ENCODE data around the gene SPACA5.
"Not testable (repeated sequence)": the region's sequence is repeated elsewhere in the genome, so short reads cannot be mapped to it uniquely, and the experiment has no call there.

Gene SPACA5

DNA sequence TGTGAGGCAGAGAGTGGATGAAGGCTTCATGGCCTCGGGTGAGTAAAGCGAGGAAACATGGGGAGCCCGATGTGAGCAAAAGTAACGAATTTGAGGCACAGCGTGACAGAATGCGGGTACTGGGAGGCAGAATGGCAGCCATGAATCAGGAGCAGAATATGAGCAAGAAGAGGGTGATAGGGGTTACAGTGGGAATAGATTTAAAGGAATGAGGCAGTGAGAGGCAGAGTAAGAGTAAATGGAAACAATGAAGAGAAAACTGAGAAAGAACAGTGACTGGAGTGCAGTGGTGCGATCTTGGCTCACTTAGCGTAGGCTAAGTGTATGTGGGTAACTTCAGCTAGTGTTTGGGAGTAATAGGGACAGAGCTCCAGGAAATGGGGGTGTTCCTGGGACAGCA lies at the start of gene SPACA5:
SPACA5 (plus strand) TSS at position 301 of the 400 bp plus-strand sequence. CDS start 815 bp downstream, outside the sequence.
- not testable (repeated sequence) for DNase-seq (ENCODE audit: low read depth, low spot score)

DNA sequence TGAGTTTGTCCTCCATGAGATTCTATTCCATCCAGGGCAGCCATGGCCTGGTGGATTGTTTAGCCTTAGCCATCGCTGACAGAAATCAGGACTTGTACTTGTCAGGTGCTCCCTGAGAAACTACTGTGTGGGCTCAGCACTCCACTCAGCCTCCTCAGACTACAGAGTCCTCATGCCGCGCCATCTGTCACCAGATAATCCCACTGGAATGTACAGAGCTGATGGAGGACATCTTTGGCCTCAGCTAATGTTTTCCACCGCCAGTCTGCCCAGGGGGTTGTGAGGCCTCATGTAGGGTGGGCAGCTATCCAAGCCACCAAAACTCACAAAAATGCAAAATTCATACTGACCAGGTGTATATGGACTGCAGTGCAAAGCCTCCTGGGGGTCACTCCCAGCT lies 48.6 kb upstream of the SPACA5 start:
- not testable (repeated sequence) for DNase-seq (ENCODE audit: low read depth, low spot score)

DNA sequence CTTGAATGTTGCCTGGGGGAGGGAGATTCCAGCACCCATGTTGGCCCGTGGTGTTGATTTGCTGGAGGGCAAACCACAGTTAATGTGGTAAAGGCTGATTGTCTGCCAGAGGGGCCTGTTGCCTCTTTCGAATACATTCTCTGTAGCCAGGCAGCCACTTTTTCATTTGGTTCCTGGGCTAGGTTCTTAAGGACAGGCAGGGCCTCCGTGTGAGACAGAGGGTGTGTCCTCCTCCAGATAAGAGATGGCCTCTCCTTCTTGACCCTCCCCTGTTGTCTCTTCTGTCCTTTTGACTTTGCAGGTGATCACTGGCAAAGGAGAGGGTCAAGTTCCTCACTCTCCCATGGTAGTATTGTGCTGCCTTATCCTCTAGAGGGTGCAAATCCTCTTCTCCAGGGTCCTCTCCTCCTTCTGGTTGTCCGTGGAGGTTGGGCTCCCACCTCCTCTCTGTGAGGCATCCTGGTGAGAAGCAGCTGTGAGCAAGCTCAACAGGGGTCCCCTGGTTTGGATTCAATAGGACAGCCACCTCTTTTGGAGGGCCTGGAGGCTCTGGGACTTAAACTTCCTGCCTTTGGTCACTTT lies 47.9 kb upstream of the SPACA5 start:
- peak; percentile 12 for DNase-seq (ENCODE audit: low read depth, low spot score)

DNA sequence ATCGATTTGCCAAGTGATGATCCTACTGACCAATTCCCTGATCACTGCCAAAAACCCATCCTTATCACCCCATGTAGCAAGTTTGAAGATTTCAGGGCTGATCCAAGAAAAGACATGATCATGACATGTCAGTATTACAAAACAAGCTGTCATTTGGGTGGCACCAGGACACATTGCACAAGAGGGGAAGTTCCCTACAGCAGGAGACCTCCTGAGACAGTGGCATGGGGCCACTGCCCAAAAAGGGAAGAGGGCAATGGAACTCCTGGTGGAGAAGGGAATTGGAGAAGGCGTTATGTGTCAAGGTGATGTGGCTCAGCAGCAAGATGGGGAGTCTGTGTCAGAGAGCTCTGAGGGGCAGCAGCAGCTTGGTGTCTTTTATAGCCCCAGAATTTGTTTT lies 46.4 kb upstream of the SPACA5 start:
- no peak for DNase-seq (ENCODE audit: low read depth, low spot score)

DNA sequence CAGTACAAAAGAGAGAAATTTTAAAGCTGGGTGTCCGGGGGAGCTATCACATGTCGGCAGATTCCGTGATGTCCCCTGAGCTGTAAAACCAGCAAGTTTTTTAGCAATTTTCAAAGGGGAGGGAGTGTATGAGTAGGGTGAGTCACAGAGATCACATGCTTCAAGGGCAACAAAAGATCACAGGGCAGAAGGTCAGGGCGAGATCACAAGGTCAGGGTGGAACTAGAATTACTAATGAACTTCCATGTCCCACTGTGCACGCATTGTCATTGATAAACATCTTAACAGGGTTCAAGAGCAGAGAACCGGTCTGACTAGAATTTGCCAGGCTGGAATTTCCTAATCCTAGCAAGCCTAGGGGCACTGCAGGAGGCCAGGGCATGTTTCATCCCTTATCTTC lies 45.0 kb upstream of the SPACA5 start:
- peak; percentile 47 for DNase-seq (ENCODE audit: low read depth, low spot score)

DNA sequence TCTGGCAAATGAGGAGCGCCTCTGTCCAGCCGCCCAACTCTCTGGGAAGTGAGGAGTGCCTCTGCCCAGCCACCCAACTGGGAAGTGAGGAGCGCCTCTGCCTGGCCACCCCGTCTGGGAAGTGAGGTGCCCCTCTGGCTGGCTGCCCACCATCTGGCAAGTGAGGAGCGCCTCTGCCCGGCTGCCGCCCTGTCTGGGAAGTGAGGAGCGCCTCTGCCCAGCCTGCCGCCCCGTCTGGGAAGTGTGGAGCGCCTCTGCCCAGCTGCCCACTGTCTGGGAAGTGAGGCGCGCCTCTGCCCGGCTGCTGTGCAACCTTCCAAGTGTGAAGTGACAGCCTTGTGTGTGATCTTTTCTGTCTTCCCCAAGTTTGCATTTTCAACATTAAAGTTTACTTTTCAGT lies 41.3 kb upstream of the SPACA5 start:
- not testable (repeated sequence) for DNase-seq (ENCODE audit: low read depth, low spot score)

DNA sequence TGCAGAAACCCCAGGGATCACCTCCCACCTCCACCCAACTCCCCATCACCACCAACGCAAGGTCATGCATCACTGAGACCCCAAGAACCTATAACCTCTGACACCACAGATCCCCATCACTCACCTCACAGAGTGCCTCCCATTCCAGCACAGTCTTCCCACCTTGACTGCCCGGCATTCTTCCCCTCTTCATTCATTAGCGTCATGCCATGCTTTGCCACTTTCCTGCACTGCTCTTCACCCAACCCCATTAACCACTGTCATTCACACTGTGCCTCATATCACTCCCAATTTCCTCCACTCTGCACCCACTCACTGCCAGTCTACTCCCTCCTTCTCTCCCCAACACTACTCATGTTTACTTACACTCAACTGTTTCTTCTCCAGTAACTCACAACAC lies 33.6 kb upstream of the SPACA5 start:
- DNase-seq (ENCODE audit: low read depth, low spot score) = no peak

DNA sequence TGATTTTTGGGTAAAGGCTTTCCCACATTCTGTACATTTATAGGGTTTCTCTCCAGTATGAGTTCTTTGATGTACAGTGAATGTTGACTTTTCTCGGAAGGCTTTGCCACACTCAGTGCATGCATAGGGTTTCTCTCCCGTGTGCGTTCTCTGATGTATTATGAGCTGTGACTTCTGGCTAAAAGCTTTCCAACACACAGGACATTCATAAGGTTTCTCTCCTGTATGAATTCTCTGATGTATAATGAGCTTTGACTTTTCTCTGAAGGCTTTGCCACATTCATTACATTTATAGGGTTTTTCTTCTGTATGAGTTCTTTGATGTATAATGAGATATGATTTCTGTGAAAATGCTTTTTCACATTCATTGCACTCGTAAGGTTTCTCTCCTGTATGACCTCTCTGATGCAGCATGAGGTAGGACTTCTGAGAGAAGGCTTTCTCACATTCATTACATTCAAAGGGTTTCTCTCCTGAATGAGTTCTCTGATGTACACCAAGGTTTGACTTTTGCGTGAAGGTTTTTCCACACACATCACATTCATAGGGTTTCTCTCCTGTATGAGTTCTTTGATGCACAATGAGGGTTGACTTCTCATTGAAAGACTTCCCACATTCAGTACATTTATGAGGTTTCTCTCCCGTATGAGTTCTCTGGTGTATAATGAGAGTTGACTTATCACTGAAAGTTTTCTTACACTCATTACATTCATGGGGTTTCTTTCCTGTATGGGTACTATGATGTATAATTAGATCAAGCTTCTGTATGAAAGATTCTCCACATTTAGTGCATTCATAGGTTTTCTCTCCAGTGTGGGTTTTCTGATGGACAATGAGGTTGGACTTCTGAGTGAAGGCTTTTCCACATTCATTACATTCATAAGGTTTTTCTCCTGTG lies 30.3 kb upstream of the SPACA5 start:
- no peak for DNase-seq (ENCODE audit: low read depth, low spot score)

DNA sequence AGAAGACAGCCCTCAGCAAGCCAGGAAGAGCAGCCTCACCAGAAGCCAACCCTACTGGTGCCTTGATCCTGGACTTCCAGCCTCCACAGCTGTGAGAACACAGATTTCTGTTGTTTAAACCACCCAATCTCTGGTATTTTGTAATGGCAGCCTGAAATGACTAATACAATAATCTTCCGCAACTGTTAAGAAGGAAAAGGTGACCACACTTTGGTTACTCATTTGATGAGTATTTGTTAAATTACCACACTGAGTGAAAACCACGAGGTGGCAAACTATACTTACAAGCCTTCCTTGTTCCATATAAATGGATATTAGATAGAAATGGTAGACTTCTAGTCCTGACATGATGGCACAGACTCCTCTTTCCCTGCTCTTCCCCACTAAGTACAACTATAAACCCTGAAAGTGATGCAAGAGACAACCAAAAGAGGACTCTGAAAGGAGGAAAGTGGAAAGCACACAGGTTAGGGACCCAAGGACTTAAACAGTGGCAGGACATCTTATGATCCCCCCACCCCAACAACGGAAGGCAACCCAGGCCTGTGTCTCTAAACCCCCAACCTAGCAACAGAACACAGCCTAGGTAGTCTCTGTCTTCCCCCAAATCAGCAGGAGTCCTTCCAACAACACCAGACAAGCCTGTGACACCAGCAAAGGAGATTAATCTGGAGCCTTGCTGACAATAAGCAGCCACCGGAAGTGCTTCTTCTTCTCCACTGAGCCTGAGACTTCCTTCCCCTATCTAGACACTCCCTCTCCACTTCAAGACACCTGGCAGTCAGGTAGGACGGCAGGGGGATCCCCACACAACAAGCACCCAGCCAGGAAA lies 15.3 kb upstream of the SPACA5 start:
- DNase-seq (ENCODE audit: low read depth, low spot score) = no peak

DNA sequence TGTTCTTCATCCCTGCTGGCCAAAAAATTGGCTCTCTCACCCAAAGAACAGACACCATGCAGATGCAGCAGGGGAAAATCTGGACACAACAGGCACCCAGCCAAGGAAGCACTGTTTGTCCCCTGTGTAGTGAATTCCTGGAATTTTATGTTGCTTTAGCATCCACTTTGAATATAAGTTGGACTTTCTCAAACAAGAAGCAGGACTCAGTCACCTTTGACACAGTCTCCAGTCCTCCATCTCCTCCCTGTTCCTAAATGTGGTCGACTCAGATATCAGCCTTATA lies 14.8 kb upstream of the SPACA5 start:
- no peak for DNase-seq (ENCODE audit: low read depth, low spot score)

DNA sequence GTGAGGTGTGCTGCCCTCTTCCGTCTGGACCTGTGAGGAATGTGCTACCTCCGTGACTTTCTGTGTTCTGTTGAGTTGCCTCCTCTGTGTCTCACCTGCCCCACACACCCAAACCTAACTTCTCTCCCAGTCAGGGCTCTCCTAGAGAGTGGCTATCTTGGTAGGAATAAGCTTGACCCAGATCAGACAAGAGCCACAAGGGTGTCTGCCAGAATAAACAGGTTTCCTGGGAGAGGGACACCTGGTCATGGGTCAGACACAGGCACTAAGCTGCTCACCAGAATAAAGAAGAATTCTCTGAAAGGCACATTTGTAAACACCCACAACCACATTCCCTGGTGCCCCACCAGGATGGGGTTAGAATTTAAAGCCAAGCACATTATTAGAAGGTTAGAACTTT lies 14.1 kb upstream of the SPACA5 start:
- no peak for DNase-seq (ENCODE audit: low read depth, low spot score)

DNA sequence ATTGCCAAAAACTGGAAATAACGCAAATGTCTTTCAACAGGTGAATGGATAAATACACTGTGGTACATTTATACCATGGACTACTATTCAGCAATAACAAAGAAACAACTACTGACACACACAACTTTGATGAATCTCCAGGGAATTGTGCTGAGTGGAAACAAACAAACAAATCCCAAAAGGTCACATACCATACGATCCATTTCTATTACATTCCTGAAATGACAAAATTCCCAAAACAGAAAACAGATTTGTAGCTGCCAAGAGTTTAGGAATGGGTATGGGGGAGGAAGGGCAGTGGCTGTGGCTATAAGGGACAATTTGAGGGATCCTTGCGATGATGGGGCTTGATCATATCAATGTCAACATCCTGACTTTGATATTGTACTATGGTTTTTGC lies 5.5 kb upstream of the SPACA5 start:
- DNase-seq (ENCODE audit: low read depth, low spot score) = no peak

DNA sequence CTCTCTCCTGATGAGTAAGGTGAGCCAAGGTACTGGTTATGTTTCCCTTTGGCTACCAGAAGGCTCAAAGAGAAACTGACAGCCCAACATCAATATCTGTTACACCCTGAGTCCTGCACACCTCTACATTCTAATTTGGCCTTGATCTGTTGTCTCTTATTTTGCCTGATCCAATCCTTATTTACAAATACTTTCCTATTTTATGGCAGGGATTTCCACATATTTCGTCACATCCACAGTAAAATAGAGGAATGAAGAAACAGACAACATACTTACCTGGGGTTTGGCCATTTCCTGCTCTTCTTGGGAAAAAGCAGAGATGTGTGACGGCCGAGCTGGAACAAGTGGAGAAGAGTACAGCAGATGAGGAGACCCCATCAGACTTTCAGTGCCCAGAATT lies 4.5 kb upstream of the SPACA5 start:
- DNase-seq (ENCODE audit: low read depth, low spot score) = no peak

DNA sequence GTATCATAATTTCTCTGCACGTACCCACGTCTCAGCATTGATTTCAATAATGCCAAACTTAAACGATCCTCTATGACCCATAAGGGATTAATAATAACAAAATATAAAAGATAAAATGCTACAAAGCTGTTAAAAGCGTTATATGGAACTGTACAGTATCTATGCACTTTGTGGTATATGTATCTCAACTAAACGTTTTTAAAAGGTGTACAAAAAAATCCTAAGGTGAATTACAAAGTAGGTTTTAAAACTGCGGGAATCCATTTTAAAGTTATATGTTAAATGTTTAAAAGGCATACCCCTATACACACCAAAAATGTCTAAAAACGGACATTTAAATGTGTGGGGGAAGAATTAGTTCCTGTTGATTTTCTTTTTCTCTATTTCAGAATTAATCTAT lies 3.9 kb upstream of the SPACA5 start:
- no peak for DNase-seq (ENCODE audit: low read depth, low spot score)

DNA sequence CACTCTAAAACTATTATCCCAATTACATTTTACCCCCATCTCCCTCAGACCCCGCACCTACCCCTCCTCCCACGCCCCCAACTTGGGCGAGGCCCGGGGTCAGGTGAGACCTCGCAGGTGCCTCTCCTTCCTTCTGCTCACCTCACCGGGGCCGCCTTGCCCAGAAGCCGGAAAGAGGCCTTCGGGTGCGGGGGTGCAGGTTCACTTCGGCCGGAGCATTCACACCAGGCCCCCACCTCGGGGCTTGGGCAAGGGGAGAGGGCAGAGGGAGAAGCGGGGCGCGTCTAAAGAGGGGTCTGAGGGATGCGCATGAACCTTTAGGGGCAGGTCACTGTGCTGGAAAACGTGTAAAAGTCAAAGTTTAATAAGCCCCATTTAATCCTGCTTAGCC lies 3.4 kb upstream of the SPACA5 start:
- DNase-seq (ENCODE audit: low read depth, low spot score) = no peak

DNA sequence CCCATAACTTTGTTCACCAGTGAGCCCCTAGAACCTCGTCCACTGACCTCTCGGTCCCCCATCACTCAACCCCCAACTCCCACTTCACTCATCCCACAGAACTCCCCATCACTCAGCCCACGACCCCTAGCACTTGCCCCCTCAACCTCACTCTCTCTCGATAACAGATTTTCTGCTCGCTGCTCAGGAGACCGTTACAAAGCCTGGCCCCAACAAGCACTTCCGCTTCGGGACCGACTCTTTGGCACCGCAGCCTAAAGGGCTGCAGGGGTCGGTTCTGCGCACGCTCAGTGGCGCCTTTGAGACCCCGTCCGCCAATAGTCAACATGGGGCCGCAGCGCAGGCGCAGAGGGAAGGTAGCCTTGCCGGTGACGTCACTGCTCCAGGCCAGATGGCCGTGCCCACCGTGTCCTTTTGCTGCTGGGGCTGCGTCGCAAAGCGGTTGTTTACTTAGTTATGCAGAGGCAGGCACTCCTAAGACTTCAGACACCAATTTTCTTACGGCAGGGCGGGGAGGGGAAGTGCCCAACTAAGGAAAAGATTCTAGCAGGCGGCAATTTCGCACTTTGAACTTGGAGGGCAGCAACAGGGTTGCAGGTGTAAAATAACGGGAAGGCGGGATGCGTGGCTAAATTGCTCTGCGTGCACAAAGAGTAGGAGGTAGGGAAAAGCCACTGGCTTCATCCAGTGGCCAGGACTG lies 2.9 kb upstream of the SPACA5 start, which contains the start of gene ZNF182:
ZNF182 (minus strand) TSS at position 232 of the 700 bp plus-strand sequence. CDS start 1,380 bp downstream, outside the sequence.
- DNase-seq (ENCODE audit: low read depth, low spot score) = no peak

DNA sequence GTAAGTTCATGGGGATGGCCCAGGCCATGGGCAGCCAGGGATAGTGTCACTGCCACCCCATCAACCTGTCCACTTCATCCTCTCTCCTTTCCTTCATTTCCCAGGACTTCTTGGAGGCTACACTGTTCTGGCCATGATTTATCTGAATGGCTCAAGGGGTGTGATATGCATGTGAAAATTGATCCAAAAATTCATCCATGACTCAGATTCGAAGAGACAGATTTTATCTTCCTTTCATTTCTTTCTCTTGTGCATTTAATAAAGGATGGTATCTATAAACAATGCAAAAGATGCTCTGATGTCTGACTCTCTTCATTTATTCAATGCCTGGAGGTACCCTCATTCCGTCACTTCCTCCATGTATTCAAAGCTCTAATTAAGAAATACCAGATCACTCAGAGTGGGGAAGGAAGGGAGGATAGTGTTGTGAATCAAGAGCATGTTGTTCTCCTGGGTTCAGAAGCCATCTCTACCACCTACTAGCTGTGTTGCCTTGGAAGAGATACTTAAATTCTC lies 2.7 kb downstream of the SPACA5 start:
- not testable (repeated sequence) for DNase-seq (ENCODE audit: low read depth, low spot score)

DNA sequence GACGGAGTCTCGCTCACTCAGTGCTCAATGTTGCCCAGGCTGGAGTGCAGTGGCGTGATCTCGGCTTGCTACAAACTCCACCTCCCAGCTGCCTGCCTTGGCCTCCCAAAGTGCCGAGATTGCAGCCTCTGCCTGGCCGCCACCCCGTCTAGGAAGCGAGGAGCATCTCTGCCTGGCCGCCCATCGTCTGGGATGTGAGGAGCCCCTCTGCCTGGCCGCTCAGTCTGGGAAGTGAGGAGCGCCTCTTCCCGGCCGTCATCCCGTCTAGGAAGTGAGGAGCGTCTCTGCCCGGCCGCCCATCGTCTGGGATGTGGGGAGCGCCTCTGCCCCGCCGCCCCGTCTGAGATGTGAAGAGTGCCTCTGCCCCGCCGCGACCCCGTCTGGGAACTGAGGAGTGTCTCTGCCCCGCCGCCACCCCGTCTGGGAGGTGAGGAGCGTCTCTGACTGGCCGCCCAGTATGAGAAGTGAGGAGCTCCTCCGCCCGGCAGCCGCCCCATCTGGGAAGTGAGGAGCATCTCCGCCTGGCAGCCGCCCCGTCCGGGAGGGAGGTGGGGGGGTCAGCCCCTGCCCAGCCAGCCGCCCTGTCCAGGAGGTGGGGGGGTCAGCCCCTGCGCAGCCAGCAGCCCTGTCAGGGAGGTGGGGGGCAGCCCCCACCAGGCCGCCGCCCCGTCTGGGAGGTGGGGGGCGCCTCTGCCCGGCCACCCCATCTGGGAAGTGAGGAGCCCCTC lies 10.0 kb downstream of the SPACA5 start:
- DNase-seq (ENCODE audit: low read depth, low spot score) = not testable (repeated sequence)

DNA sequence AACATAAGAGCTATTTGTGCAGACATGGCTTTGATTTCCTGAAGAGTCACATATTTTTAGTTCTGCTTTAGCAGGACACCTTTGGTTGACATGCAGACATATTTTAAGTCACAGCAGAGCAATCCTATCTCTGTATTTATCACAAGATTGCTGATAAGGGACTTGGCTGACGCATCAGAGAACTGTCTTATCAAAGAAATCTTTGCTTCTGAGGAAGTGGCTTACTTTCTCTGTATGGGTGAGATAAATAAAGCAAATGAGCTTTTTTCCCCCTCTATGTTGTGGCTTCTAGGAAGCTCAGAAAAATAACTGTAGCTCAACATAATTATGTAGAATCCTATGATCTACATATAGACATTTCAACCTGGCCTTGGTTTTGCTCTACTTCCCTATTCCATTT lies 13.1 kb downstream of the SPACA5 start:
- DNase-seq (ENCODE audit: low read depth, low spot score) = not testable (repeated sequence)

DNA sequence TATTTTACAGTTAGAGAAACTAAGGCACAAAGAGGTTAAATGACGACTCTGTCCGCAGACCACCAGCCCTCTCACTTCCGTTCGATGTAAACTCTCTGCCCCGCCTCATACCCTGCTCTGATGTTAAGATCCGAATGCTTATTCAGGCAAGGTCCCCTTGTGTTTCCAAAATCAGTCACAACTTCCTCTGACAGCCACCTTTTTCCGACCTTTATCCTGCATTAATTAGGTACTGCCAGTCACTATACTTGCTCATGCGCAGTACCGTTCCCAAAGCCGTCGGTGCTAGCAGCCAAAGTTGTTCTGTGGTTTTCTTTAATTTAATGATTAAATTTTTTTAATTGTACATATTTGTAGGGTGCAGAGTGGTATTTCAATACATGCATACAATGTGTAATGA lies 13.7 kb downstream of the SPACA5 start:
- not testable (repeated sequence) for DNase-seq (ENCODE audit: low read depth, low spot score)

Data from iPS DF 19.7 (cell line).